Upper lobe of right lung (tissue), 1 donor: ENCODE results near the gene SMAD6. TPM values are rescaled to one million over a fixed set of nuclear protein-coding genes. Genes with fewer than 3 reads are reported as not detected.

Experiments
- ATAC-seq: fragments of 200-7000 bp; cut with Tn5 transposase; one replicate; pipeline ENCODE4 v1.9.1; 2020; ENCODE audit warnings: mild to moderate bottlenecking, moderate library complexity
- DNase-seq: peaks from one replicate; pipeline ENCODE4 v3.0.0-alpha.2; 2020
- H3K27ac ChIP-seq: fragments of 200-600 bp; one replicate; pipeline ENCODE4 v1.8.0; 2022
- H3K27me3 ChIP-seq: fragments of 200-600 bp; one replicate; pipeline ENCODE4 v1.8.0; 2022; ENCODE audit warnings: mild to moderate bottlenecking
- H3K36me3 ChIP-seq: fragments of 200-600 bp; one replicate; pipeline ENCODE4 v1.8.0; 2022
- H3K4me1 ChIP-seq: fragments of 200-600 bp; one replicate; pipeline ENCODE4 v1.8.0; 2022
- H3K4me3 ChIP-seq: fragments of 200-600 bp; one replicate; pipeline ENCODE4 v1.8.0; 2022; ENCODE audit warnings: mild to moderate bottlenecking
- H3K9me3 ChIP-seq: fragments of 200-600 bp; one replicate; pipeline ENCODE4 v1.8.0; 2022
- intact Hi-C: fragments of 100-400 bp; cut with DNase I; formaldehyde crosslinking; loops from one replicate; pipeline ENCODE4 v1.11.0; 2022
- total RNA-seq: library from RNA; stranded (reverse); fragmentation: NEBNext Ultra II Directional; extraction: Animal tissue kit (Norgen Biotek cat#: 25700); gene quantifications from one replicate; pipeline ENCODE4 v1.2.1, GENCODE V29; 2021
- TF ChIP-seq, protein P1 (sequence below): fragments of 200-600 bp; IDR thresholded peaks from one replicate; pipeline ENCODE4 v1.8.0; 2022; ENCODE audit warnings: antibody characterized with exemption
- donor health status: DM: no; HTN: yes; CAD: no; lungs with severe emphysema.

SMAD6 gene
- total RNA-seq, 1 donor from 2014 or later = 167 TPM

GRCh38 chr15:66654739-66655375, 47.2 kb upstream of the SMAD6 start:
- H3K9me3 ChIP-seq = no peaks in the 10 kb centered on the region
- TF ChIP-seq, protein P1, sequence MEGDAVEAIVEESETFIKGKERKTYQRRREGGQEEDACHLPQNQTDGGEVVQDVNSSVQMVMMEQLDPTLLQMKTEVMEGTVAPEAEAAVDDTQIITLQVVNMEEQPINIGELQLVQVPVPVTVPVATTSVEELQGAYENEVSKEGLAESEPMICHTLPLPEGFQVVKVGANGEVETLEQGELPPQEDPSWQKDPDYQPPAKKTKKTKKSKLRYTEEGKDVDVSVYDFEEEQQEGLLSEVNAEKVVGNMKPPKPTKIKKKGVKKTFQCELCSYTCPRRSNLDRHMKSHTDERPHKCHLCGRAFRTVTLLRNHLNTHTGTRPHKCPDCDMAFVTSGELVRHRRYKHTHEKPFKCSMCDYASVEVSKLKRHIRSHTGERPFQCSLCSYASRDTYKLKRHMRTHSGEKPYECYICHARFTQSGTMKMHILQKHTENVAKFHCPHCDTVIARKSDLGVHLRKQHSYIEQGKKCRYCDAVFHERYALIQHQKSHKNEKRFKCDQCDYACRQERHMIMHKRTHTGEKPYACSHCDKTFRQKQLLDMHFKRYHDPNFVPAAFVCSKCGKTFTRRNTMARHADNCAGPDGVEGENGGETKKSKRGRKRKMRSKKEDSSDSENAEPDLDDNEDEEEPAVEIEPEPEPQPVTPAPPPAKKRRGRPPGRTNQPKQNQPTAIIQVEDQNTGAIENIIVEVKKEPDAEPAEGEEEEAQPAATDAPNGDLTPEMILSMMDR = no peak
- no peaks in the 10 kb centered on the region for H3K27me3 ChIP-seq
- H3K4me1 ChIP-seq = peaks cover 16% of the 10 kb centered on the region
- DNase-seq (no peak), ATAC-seq (peak; percentile 48)
- intact Hi-C loops = no loop called here
- no peaks in the 10 kb centered on the region for H3K36me3 ChIP-seq
- H3K4me3 ChIP-seq = peak overlapping the region; percentile 32
- H3K27ac ChIP-seq = peak overlapping the region; percentile 65

DNA sequence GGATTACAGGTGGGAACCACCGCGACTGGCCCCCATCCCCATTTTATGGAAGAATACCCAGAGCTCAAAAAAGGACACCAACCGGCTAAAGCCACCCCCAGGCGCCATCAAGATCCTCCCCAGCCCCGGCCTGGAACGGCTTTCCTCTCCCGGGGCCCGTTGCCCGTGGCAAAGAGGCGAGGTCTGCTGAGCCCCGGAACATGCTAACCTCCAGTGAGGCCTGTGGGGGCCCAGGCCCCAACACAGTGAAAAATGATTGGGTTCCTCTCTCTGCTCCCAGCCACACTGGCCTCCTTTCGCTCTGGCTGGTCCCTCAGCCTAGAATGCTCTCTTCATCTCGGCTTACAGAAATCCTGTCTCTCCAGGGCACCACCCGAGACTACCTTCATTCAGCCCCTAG, 46.5 kb upstream of the SMAD6 start:
- ATAC-seq = no peak

GRCh38 chr15:66655997-66656396, 46.0 kb upstream of the SMAD6 start:
- intact Hi-C loops = no loop called here
- peak overlapping the region; percentile 32 for H3K4me3 ChIP-seq
- peak overlapping the region; percentile 65 for H3K27ac ChIP-seq
- no peaks in the 10 kb centered on the region for H3K36me3 ChIP-seq
- H3K27me3 ChIP-seq = no peaks in the 10 kb centered on the region
- ATAC-seq (no peak), DNase-seq (no peak)
- peaks cover 7% of the 10 kb centered on the region for H3K4me1 ChIP-seq
- no peaks in the 10 kb centered on the region for H3K9me3 ChIP-seq
- TF ChIP-seq, protein P1 = no peak

More for the DNA sequence above, 46.5 kb upstream of the SMAD6 start:
- TF ChIP-seq, protein P1 = no peak
- no peaks in the 10 kb centered on the region for H3K27me3 ChIP-seq
- no peaks in the 10 kb centered on the region for H3K9me3 ChIP-seq
- H3K27ac ChIP-seq = peak overlapping the region; percentile 65
- intact Hi-C loops = no loop called here
- DNase-seq = no peak
- peaks cover 9% of the 10 kb centered on the region for H3K4me1 ChIP-seq
- no peaks in the 10 kb centered on the region for H3K36me3 ChIP-seq
- peak overlapping the region; percentile 32 for H3K4me3 ChIP-seq

- ATAC-seq (no peak), DNase-seq (no peak)
- TF ChIP-seq, protein P1 = no peak
- H3K9me3 ChIP-seq = no peaks in the 10 kb centered on the region
- H3K4me1 ChIP-seq = peaks cover 7% of the 10 kb centered on the region
- H3K27me3 ChIP-seq = no peaks in the 10 kb centered on the region
- peak overlapping the region; percentile 8 for H3K4me3 ChIP-seq
- H3K27ac ChIP-seq = peak overlapping the region; percentile 65
- H3K36me3 ChIP-seq = no peaks in the 10 kb centered on the region
- intact Hi-C loops = no loop called here
Measured at GRCh38 chr15:66657185-66658020, 44.6 kb upstream of the SMAD6 start.

- no peaks in the 10 kb centered on the region for H3K9me3 ChIP-seq
- H3K27me3 ChIP-seq = no peaks in the 10 kb centered on the region
- peaks cover 7% of the 10 kb centered on the region for H3K4me1 ChIP-seq
- intact Hi-C loops = no loop called here
- no peak for DNase-seq
- no peaks in the 10 kb centered on the region for H3K36me3 ChIP-seq
- H3K27ac ChIP-seq = peak overlapping the region; percentile 51
- H3K4me3 ChIP-seq = peak overlapping the region; percentile 8
- ATAC-seq = no peak
- TF ChIP-seq, protein P1 = no peak
Measured at GRCh38 chr15:66658044-66658443, 44.0 kb upstream of the SMAD6 start.
